Measurements from ENCODE around the gene C2CD4D. TPM values are rescaled to one million over a fixed set of nuclear protein-coding genes. Genes with fewer than 3 reads are reported as not detected.

Gene C2CD4D
- total RNA-seq, 1 donor from 2014 or later = not detected

DNA sequence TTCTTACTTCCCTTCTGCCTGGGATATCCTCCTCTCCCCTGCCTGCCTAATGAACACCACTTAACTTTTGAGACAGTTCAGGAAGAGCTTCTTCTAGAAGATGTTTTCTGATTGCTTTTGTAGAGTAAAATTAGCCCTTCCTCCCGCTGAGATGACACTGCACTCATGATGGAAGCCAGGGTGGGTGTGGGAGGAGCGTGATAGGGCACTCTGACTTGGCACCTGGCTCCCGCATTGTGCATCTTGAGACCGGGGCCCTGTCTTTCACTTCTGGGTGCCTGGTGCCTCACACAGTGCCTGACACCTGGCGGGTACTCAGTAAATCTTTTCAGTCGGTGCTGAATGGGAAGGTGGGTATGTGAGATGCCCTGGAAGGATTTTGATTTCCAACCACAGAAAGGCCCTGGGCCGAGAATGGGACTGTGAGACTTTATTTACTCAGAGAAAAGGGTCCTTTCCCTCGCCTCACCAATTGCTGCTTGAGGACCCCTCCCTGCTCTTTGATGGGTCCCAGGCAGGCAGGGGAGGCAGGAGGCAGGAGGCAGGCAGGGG lies 7.1 kb upstream of the C2CD4D start:
- intact Hi-C loops (cut with DNase I) = no loop called here
- no peak overlapping the region for H3K27ac ChIP-seq
- no peak for DNase-seq (ENCODE audit: extremely low spot score in 2 of 2)

DNA sequence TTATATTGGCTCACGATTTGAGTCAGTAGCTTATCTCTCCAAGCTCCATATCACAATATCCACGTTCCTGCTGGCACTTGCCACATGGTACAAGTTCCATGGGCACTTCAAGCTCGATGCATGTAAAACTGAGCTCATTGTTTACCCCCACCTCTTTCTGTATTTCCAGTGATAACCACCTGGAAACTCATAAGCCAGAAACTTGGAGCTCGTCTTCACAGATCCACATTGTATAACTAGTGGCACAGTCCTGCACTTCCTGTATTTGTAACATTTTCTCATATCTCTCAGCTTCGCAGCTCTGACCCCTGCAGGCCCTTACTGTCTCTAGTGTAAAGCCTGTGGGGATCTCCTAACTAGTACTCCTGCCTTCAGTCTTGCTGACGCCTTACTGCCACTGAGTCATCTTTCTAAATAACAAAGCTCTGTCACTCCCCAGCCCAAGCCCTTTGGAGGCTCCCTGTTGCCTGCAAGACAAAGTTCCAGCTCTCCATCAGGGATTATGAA lies 6.5 kb upstream of the C2CD4D start:
- DNase-seq (ENCODE audit: extremely low spot score in 2 of 2) = no peak
- Histone ChIP-seq H3K27me3 (no peaks in the 10 kb centered on the region), H3K36me3 (no peaks in the 10 kb centered on the region), H3K27ac (no peak overlapping the region), H3K4me1 (no peaks in the 10 kb centered on the region), H3K4me3 (no peak overlapping the region), H3K9me3 (no peaks in the 10 kb centered on the region)
- intact Hi-C loops (cut with DNase I) = no loop called here
- TF ChIP-seq POLR2A (IDR thresholded peaks at IDR 0.05) (no peak), POLR2AphosphoS5 (IDR thresholded peaks at IDR 0.05; ENCODE audit: insufficient read depth in 1 of 2, low read depth in 1 of 2) (no peak)
- TF ChIP-seq, protein P1, sequence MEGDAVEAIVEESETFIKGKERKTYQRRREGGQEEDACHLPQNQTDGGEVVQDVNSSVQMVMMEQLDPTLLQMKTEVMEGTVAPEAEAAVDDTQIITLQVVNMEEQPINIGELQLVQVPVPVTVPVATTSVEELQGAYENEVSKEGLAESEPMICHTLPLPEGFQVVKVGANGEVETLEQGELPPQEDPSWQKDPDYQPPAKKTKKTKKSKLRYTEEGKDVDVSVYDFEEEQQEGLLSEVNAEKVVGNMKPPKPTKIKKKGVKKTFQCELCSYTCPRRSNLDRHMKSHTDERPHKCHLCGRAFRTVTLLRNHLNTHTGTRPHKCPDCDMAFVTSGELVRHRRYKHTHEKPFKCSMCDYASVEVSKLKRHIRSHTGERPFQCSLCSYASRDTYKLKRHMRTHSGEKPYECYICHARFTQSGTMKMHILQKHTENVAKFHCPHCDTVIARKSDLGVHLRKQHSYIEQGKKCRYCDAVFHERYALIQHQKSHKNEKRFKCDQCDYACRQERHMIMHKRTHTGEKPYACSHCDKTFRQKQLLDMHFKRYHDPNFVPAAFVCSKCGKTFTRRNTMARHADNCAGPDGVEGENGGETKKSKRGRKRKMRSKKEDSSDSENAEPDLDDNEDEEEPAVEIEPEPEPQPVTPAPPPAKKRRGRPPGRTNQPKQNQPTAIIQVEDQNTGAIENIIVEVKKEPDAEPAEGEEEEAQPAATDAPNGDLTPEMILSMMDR (IDR thresholded peaks at IDR 0.05) = no peak

More for the DNA sequence above, 7.1 kb upstream of the C2CD4D start:
- H3K4me1 ChIP-seq = no peaks in the 10 kb centered on the region
- no peaks in the 10 kb centered on the region for H3K9me3 ChIP-seq
- H3K36me3 ChIP-seq = no peaks in the 10 kb centered on the region
- no peaks in the 10 kb centered on the region for H3K27me3 ChIP-seq
- no peak overlapping the region for H3K4me3 ChIP-seq
- TF ChIP-seq, protein P1 (IDR thresholded peaks at IDR 0.05) = no peak

DNA sequence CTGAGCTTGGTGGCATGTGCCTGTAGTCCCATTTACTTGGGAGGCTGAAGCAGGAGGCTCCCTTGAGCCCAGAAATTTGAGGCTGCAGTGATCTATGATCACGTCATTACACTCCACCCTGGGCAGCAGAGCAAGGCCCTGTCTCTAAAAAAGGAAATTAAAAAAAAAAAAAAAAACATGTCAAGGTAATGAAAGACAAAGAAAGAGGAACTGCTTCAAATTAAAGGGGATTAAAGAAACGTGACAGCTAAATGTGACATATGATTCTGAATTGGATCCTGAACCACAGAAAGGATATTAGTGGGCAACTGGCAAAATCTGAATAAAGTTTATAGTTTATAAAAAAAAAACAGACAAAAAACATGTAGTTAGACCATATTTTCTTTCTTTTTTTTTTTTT lies 3.8 kb upstream of the C2CD4D start:
- Histone ChIP-seq H3K4me3 (no peak overlapping the region), H3K27ac (no peak overlapping the region), H3K36me3 (no peaks in the 10 kb centered on the region), H3K4me1 (peaks cover 21% of the 10 kb centered on the region), H3K27me3 (no peaks in the 10 kb centered on the region), H3K9me3 (no peaks in the 10 kb centered on the region)
- intact Hi-C loops (cut with DNase I) = no loop called here
- no peak for DNase-seq (ENCODE audit: extremely low spot score in 2 of 2)
- TF ChIP-seq POLR2A (IDR thresholded peaks at IDR 0.05) = no peak
- no peak for TF ChIP-seq POLR2AphosphoS5 (IDR thresholded peaks at IDR 0.05; ENCODE audit: insufficient read depth in 1 of 2, low read depth in 1 of 2)
- TF ChIP-seq, protein P1 (IDR thresholded peaks at IDR 0.05) = no peak

DNA sequence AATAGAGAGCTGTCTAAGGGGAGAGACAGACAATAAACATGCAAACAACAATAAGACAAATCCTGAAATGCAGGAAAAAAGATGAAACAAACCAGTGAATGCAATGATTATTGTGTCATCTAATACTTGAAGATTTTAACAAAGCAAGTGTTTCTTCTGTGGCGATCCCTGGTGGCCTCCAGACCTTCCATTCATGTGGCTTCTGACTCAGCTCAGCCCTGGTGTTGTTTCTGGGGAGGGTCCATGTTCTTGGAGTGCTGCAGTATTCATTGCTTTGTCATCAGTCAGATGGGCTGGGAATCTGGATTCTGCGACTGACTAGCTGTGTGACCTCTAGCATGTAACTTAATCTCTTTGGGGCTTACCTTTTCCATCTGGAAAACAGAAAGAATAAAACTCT lies 1.5 kb upstream of the C2CD4D start:
- Histone ChIP-seq H3K9me3 (no peaks in the 10 kb centered on the region), H3K4me3 (no peak overlapping the region), H3K36me3 (no peaks in the 10 kb centered on the region), H3K4me1 (peaks cover 26% of the 10 kb centered on the region), H3K27me3 (no peaks in the 10 kb centered on the region), H3K27ac (no peak overlapping the region)
- TF ChIP-seq, protein P1 (IDR thresholded peaks at IDR 0.05) = no peak
- no peak for TF ChIP-seq POLR2AphosphoS5 (IDR thresholded peaks at IDR 0.05; ENCODE audit: insufficient read depth in 1 of 2, low read depth in 1 of 2)
- no peak for TF ChIP-seq POLR2A (IDR thresholded peaks at IDR 0.05)
- DNase-seq (ENCODE audit: extremely low spot score in 2 of 2) = no peak
- intact Hi-C loops (cut with DNase I) = no loop called here

DNA sequence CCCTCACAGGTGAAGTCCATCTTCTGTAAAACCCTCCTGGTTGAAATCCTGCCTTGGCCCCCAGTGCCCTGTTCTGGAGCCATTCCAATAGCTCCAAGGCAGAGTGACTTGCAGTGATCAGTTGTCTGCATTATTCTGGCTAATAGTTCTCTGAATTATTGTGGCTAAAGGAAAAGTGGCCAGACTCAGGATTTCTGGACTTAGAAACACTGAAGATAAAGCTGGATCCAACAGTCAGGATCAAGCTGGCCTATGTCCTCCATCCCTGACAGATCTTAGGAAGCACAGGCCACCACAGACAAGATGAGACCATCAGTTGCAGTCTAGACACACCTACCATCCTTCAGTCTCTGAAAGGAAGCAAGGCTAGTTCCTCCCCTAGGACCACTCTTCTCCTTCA lies 801 bp upstream of the C2CD4D start:
- peak overlapping the region; percentile 39 for H3K27ac ChIP-seq
- intact Hi-C loops (cut with DNase I) = no loop called here
- no peaks in the 10 kb centered on the region for H3K36me3 ChIP-seq
- no peak for DNase-seq (ENCODE audit: extremely low spot score in 2 of 2)
- no peaks in the 10 kb centered on the region for H3K9me3 ChIP-seq
- no peaks in the 10 kb centered on the region for H3K27me3 ChIP-seq
- no peak for TF ChIP-seq POLR2AphosphoS5 (IDR thresholded peaks at IDR 0.05; ENCODE audit: insufficient read depth in 1 of 2, low read depth in 1 of 2)
- peak overlapping the region; percentile 34 to 44 for H3K4me3 ChIP-seq
- peaks cover 26% of the 10 kb centered on the region for H3K4me1 ChIP-seq
